GM03348 (cell line): ENCODE results near the gene SLC9A4.

ENCODE experiments used
- DNase-seq: peaks from one replicate; pipeline ENCODE4 v3.0.0; 2012; ENCODE audit warnings: low spot score

SLC9A4 gene

DNA sequence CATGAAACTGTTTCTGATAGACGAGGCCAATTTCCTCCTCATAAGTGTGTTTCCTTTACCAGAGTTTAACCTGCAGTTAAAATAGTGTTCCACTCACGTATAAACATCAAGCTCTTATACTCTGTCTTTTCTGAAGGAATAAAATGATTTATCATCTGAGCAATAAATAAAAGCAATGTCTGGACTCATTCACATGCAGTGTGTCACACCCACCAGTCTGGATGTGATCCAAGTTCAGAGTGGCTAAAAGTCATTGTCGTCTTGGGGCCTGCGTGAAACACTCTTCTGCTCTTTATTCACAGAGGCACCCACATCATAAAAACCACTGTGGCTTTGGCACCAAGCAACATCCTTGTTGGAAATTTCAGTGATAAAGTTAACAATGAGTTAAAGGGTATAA, 19.5 kb upstream of the SLC9A4 start:
- DNase-seq, result no peak

DNA sequence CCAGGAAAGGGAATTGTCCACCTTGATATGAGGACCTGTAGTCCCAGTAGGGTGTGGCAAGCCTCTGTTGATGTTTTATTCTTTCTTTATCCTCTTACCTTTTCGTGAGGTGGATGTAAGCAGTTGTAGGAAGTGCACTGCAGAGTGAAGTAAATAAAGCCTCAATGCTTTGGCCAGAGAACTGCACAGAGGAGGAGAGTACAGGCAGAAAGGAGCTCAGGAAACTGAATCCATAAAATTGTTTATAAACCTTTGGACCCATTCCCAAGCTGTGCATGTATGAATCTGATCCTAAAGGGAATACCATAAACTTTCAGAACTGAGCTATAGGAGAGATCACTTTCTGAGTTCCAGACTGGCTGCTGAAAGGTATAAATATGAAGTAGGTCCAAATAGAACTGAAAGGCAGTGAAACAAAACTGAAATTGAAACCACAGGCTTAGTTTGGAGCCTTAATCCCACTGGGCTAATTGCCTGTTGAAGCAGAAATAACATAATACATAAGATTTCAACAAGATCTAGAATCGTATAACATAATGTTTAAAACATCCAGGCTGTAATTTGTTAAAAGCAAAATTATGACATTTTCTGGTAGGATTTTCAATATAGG, 17.9 kb upstream of the SLC9A4 start:
- DNase-seq, result no peak

DNA sequence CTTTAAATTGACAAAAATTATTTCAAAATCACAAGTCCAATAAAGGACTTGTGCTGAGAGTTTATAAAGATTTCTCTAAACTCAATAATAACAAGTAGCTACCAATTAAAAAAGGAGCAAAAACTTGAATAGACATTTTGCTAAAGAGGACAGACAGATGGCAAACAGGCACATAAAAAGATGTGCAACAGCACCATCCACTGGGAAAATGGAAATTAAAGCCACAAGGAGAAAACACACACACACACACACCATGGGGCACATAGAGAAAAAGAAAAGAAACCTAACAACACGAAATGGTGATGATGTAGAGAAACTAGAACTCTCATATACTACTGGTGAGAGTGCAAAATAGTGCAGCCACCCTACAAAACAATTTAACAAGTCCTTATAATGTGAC, 12.6 kb upstream of the SLC9A4 start:
- no peak for DNase-seq

GRCh38 chr2:102461188-102461587, 11.8 kb upstream of the SLC9A4 start:
- no peak for DNase-seq

GRCh38 chr2:102463160-102463559, 9.9 kb upstream of the SLC9A4 start:
- no peak for DNase-seq

- no peak for DNase-seq
Measured at GRCh38 chr2:102470168-102470567, 2.9 kb upstream of the SLC9A4 start.

DNA sequence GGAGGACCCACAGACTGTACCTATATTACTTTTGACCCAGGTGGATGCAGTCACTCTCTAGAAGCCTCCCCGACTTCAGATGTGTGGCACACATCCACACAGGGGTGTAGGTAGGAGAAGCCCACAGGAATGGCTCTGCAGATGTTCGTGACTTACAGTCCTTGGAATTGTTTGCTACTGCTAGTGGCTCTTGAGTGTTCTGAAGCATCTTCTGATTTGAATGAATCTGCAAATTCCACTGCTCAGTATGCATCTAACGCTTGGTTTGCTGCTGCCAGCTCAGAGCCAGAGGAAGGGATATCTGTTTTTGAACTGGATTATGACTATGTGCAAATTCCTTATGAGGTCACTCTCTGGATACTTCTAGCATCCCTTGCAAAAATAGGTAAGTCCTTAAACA, 605 bp downstream of the SLC9A4 start:
- no peak for DNase-seq

- DNase-seq, result no peak
Measured at GRCh38 chr2:102474785-102475184, 1.8 kb downstream of the SLC9A4 start.

DNA sequence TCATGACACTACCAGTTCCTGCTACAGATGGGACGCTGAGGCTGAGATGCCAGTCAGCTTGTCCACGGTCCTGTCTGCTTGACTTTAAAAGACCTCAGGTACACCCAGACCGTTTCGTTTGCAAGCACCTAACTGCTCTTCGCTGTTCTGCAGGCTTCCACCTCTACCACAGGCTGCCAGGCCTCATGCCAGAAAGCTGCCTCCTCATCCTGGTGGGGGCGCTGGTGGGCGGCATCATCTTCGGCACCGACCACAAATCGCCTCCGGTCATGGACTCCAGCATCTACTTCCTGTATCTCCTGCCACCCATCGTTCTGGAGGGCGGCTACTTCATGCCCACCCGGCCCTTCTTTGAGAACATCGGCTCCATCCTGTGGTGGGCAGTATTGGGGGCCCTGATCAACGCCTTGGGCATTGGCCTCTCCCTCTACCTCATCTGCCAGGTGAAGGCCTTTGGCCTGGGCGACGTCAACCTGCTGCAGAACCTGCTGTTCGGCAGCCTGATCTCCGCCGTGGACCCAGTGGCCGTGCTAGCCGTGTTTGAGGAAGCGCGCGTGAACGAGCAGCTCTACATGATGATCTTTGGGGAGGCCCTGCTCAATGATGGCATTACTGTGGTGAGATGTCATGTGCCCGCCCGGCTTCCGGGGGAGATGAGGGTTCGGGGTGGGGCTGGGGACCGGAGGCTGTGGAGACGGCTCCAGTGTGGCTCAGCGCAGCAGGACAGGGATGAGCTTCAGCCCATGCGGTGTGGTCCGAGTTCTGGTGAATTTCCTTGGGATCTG, 5.9 kb downstream of the SLC9A4 start:
- no peak for DNase-seq

DNA sequence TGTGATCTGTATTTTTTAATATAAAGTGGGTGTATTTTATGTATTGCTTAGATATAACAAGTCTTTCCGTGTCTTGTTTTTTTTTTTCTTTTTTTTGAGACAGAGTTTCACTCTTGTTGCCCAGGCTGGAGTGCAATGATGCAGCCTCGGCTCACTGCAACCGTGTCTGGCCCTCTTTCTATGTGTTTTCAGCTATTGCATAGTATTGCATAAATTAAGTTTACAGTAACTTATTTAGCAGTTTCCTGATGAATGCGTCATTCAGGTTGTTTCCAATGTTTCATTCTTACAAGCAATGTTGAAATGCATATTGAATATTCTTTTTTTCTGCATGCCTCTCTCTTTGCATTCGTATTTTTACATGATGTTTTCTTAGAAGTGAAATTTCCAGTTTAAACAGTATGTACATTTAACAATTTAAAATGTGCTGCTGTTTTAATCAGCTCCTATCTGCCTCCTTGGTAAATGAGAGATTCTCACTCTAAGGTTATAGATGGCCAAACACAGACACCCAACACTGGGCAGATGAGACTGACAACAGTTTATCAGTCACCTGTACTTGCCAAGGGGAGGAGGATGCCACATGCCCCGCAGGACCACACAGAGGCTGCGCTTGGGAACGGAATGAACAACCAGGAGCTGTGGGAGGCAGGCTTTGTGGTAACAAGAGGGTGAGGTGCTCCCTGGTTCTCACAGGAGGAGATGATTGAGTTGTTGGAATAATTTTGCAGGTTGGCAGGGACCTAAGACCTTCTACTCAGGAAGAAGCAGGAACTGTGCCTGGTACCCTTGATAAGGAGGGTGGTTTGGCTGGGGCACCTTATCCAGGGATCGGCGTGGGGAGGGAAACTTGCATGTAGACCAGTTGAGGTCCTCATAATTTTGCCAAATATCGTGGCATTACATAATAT, 7.5 kb downstream of the SLC9A4 start:
- DNase-seq, result no peak

- DNase-seq, result no peak
Measured at GRCh38 chr2:102481931-102482330, 8.9 kb downstream of the SLC9A4 start.

GRCh38 chr2:102483086-102483485, 10.1 kb downstream of the SLC9A4 start:
- no peak for DNase-seq

DNA sequence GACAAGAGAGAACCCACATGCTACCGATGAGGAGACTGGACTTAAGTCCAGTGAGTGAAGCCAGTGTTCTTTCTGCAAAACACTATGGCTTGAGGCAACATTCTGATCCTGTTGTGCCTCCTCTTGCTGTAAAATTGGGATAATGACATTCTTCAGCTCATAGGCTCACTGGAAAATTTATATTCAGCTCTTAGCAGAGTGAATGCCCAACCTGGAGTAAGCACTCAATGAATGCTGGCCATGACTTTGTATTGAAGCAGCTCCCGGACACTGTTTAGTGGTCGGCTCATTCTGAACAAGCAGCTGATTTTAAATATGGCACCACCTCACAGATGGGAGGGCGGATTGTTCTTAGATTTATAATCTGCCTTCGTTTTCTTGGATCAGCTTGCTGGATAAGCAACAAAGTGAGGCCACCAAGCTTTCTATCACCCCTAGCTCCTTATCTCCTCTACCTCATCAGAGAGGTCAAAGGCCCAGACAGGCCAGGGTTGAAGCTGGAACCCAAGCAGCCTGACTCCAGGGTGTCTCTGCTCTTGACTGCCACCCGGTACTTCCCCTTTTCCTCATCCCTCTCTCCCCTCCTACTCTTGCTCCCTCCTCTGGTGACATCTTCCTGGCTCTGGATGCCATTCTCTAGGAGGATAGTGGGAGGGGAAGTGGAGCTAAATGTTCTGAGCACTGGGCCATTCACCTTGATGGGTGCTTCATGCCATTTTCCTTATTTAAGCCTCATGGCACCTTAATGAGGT, 11.5 kb downstream of the SLC9A4 start:
- DNase-seq, result no peak

DNA sequence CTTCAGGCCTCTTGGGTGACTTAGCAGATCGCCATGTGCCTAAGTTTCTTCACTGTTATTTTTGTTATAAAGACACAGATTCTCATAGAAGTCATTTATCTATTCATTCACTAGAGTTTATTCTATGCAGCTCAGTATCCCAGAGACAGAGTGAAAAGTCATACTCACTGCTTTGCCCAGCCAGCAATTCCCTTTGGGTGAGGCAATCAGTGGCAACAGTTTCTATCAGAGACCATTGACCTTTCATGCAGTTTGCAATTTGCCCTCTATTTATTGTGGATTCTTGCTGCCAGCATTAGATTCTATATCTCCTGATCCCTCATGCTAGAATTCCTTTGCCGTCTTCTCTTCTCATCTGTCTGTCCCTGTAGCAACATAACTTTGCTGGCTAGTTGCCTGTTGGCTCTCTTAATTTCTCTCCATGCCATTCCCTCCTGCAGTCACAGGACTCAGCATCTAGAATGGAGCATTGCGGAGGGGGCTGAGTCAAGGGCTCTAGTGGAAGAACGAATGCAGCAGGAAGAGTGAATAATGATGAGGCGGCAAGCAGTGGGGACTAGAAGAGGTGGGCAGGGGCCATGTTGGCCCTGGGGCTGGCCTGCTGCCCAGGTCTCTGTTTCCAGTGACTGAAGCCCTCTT, 12.2 kb downstream of the SLC9A4 start:
- DNase-seq, result peak; percentile 19

- DNase-seq, result no peak
Measured at GRCh38 chr2:102486941-102487702, 14.1 kb downstream of the SLC9A4 start.

DNA sequence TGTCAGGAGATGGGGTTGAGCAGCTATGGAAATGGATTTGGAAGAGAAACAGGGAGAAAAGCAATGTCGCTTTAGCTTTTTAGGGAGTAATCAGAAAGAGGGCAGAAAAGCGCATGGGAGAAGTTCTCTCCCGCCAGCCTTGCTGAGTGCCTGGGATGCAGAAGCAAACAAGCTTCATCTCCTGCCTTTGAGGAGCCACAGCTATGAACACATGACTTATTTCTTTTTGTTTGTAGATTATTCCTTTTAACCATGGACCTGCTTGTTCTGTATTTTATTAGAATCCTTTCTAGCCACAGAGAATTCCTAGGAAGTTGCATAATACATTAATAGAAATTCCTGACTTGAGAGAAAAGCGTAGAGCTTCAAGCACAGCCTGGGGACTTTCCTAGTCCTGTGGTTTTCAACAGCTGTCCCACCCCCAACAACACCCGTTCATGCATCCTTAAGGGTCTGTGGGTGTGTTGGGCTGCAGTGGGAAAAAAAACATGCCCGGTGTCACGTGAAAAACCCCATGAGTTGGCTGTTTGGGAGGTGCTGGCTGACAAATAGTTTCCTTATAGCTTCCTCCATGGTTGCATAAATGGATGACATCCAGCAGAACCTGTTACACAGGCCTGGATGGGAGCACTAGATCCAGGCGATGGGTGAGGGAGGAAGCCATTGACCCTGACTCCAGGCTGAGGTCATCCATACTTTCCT, 14.9 kb downstream of the SLC9A4 start:
- DNase-seq, result peak; percentile 33

GRCh38 chr2:102489646-102490045, 16.6 kb downstream of the SLC9A4 start:
- no peak for DNase-seq

- DNase-seq, result no peak
Measured at GRCh38 chr2:102492006-102492405, 19.0 kb downstream of the SLC9A4 start.

DNA sequence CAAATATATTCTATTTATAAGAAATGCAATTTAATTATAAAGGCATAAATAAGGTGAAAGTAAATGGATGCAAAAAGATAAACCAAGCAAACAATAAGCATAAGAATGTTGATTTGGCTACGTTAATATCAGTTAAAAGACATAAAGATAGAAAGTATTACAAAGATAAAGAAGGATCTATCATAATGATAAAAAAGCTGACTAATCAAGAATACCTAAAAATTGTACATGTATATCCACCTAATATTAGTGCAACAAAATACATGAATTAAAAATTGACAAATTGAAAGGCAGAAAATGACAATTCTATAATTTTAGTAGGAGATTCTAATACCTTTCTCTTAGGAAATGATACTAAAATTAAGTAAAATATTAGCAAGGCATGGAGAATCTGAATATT, 21.5 kb downstream of the SLC9A4 start:
- no peak for DNase-seq

GRCh38 chr2:102498414-102498813, 25.4 kb downstream of the SLC9A4 start:
- no peak for DNase-seq
